DOHH2 (cell line): ENCODE data around the gene KRTAP11-1.

Source experiments
- H3F3A ChIP-seq: fragments of 200-600 bp; sonication (generic), shearing (Covaris generic); 2 replicates; pipeline ENCODE4 v1.6.0; 2016; ENCODE audit warnings: antibody characterized with exemption, mild to moderate bottlenecking; ENCODE audit not compliant: control insufficient read depth, insufficient read depth
- H3K27ac ChIP-seq: fragments of 200-600 bp; sonication (generic); 2 replicates; pipeline ENCODE4 v1.5.1; 2014; ENCODE audit warnings: low read depth, mild to moderate bottlenecking, low read length, moderate library complexity
- H3K27me3 ChIP-seq: fragments of 200-600 bp; sonication (generic); 2 replicates; pipeline ENCODE4 v1.6.1; 2014; ENCODE audit warnings: mild to moderate bottlenecking, low read length, mixed read lengths; ENCODE audit not compliant: control insufficient read depth
- H3K36me3 ChIP-seq: fragments of 200-600 bp; sonication (generic); 2 replicates; pipeline ENCODE4 v1.6.1; 2014; ENCODE audit warnings: mild to moderate bottlenecking, low read length, moderate library complexity, mixed read lengths; ENCODE audit not compliant: control insufficient read depth
- H3K4me1 ChIP-seq: fragments of 200-600 bp; sonication (generic); 2 replicates; pipeline ENCODE4 v1.6.1; 2014; ENCODE audit warnings: mild to moderate bottlenecking, low read length, mixed read lengths; ENCODE audit not compliant: control insufficient read depth
- H3K4me2 ChIP-seq: fragments of 200-600 bp; sonication (generic); 2 replicates; pipeline ENCODE4 v1.6.0; 2014; ENCODE audit warnings: mild to moderate bottlenecking, low read length, moderate library complexity
- H3K4me3 ChIP-seq: fragments of 200-600 bp; sonication (generic); 2 replicates; pipeline ENCODE4 v1.5.1; 2014; ENCODE audit warnings: mild to moderate bottlenecking, low read length, mixed read lengths
- H3K79me2 ChIP-seq: fragments of 200-600 bp; sonication (generic); 2 replicates; pipeline ENCODE4 v1.6.1; 2014; ENCODE audit warnings: mild to moderate bottlenecking, low read length, mixed read lengths; ENCODE audit not compliant: control insufficient read depth
- H3K9me2 ChIP-seq: fragments of 200-600 bp; sonication (generic); replicated peaks from 2 replicates; pipeline ENCODE4 v1.6.1; 2014; ENCODE audit warnings: mild to moderate bottlenecking, low read length, mixed read lengths; ENCODE audit not compliant: control insufficient read depth
- H3K9me3 ChIP-seq: fragments of 200-600 bp; sonication (generic); 2 replicates; pipeline ENCODE4 v1.6.1; 2014; ENCODE audit warnings: antibody characterized with exemption, low read length, mixed read lengths; ENCODE audit not compliant: control insufficient read depth, insufficient read depth
- H4K20me1 ChIP-seq: fragments of 200-600 bp; sonication (generic); 2 replicates; pipeline ENCODE4 v1.6.0; 2014; ENCODE audit warnings: low read depth, mild to moderate bottlenecking, antibody characterized with exemption, low read length, moderate library complexity; ENCODE audit not compliant: control insufficient read depth, insufficient read depth
- EZH2phosphoT487 ChIP-seq: fragments of 200-600 bp; sonication (generic); IDR thresholded peaks from 2 replicates; pipeline ENCODE4 v1.6.1; 2017; ENCODE audit warnings: borderline replicate concordance, mild to moderate bottlenecking, antibody characterized with exemption, low read length, moderate library complexity, mixed read lengths
- TF ChIP-seq, protein P1 (sequence below): fragments of 200-600 bp; sonication (generic); IDR thresholded peaks from one replicate; pipeline ENCODE4 v1.5.1; 2014; ENCODE audit warnings: antibody characterized with exemption, mild to moderate bottlenecking, low read depth, low read length; ENCODE audit not compliant: poor library complexity, severe bottlenecking

KRTAP11-1 gene

GRCh38 chr21:30874526-30874925 is 6.9 kb downstream of the KRTAP11-1 start:
- H3F3A ChIP-seq: no peaks in the 10 kb centered on the region

GRCh38 chr21:30847627-30848500 is 33.5 kb downstream of the KRTAP11-1 start:
- Histone ChIP-seq H3K9me2 (no peaks in the 10 kb centered on the region), H3K4me3 (no peak overlapping the region), H3K4me2 (no peak overlapping the region), H3K79me2 (no peaks in the 10 kb centered on the region), H4K20me1 (no peaks in the 10 kb centered on the region), H3F3A (no peaks in the 10 kb centered on the region), H3K9me3 (no peaks in the 10 kb centered on the region), H3K27me3 (no peaks in the 10 kb centered on the region), H3K4me1 (no peaks in the 10 kb centered on the region), H3K36me3 (no peaks in the 10 kb centered on the region), H3K27ac (no peak overlapping the region)
- TF ChIP-seq, protein P1, sequence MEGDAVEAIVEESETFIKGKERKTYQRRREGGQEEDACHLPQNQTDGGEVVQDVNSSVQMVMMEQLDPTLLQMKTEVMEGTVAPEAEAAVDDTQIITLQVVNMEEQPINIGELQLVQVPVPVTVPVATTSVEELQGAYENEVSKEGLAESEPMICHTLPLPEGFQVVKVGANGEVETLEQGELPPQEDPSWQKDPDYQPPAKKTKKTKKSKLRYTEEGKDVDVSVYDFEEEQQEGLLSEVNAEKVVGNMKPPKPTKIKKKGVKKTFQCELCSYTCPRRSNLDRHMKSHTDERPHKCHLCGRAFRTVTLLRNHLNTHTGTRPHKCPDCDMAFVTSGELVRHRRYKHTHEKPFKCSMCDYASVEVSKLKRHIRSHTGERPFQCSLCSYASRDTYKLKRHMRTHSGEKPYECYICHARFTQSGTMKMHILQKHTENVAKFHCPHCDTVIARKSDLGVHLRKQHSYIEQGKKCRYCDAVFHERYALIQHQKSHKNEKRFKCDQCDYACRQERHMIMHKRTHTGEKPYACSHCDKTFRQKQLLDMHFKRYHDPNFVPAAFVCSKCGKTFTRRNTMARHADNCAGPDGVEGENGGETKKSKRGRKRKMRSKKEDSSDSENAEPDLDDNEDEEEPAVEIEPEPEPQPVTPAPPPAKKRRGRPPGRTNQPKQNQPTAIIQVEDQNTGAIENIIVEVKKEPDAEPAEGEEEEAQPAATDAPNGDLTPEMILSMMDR: no peak
- TF ChIP-seq EZH2phosphoT487: no peak

More at GRCh38 chr21:30874526-30874925, 6.9 kb downstream of the KRTAP11-1 start:
- Histone ChIP-seq H3K36me3 (no peaks in the 10 kb centered on the region), H3K27me3 (no peaks in the 10 kb centered on the region), H3K4me3 (no peak overlapping the region), H3K9me2 (no peaks in the 10 kb centered on the region), H4K20me1 (no peaks in the 10 kb centered on the region), H3K27ac (no peak overlapping the region), H3K4me1 (no peaks in the 10 kb centered on the region), H3K79me2 (no peaks in the 10 kb centered on the region), H3K9me3 (no peaks in the 10 kb centered on the region), H3K4me2 (no peak overlapping the region)
- no peak for TF ChIP-seq EZH2phosphoT487
- TF ChIP-seq, protein P1: no peak

GRCh38 chr21:30842990-30843389 is 38.4 kb downstream of the KRTAP11-1 start:
- TF ChIP-seq EZH2phosphoT487: no peak
- TF ChIP-seq, protein P1: no peak
- no peaks in the 10 kb centered on the region for H3K9me3 ChIP-seq
- H3K4me1 ChIP-seq: no peaks in the 10 kb centered on the region
- no peak overlapping the region for H3K4me2 ChIP-seq
- H3K4me3 ChIP-seq: no peak overlapping the region
- H4K20me1 ChIP-seq: no peaks in the 10 kb centered on the region
- H3K27ac ChIP-seq: no peak overlapping the region
- H3F3A ChIP-seq: no peaks in the 10 kb centered on the region
- H3K9me2 ChIP-seq: no peaks in the 10 kb centered on the region
- H3K79me2 ChIP-seq: no peaks in the 10 kb centered on the region
- no peaks in the 10 kb centered on the region for H3K36me3 ChIP-seq
- H3K27me3 ChIP-seq: no peaks in the 10 kb centered on the region
